ENCODE results near the gene KIAA1328.

- TF ChIP-seq, protein P1, sequence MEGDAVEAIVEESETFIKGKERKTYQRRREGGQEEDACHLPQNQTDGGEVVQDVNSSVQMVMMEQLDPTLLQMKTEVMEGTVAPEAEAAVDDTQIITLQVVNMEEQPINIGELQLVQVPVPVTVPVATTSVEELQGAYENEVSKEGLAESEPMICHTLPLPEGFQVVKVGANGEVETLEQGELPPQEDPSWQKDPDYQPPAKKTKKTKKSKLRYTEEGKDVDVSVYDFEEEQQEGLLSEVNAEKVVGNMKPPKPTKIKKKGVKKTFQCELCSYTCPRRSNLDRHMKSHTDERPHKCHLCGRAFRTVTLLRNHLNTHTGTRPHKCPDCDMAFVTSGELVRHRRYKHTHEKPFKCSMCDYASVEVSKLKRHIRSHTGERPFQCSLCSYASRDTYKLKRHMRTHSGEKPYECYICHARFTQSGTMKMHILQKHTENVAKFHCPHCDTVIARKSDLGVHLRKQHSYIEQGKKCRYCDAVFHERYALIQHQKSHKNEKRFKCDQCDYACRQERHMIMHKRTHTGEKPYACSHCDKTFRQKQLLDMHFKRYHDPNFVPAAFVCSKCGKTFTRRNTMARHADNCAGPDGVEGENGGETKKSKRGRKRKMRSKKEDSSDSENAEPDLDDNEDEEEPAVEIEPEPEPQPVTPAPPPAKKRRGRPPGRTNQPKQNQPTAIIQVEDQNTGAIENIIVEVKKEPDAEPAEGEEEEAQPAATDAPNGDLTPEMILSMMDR (IDR thresholded peaks at IDR 0.05; ENCODE audit: insufficient read depth, low read length, poor library complexity, severe bottlenecking), result no peak
- no peak for TF ChIP-seq EZH2phosphoT487 (conservative IDR thresholded peaks at IDR 0.05; ENCODE audit: low read length)
These were observed 279.0 kb downstream of the KIAA1328 start for GRCh38 chr18:37107748-37108522.
